PC-9 (cell line): ENCODE data around the gene NAA40. TPM values are rescaled to one million over a fixed set of nuclear protein-coding genes. Genes with fewer than 3 reads are reported as not detected.

Experiments
- BruUV-seq: library from RNA; stranded (reverse); fragments of 400-500 nt; replicated peaks from 2 replicates; lab custom pipeline; 2021; lab: Mats Ljungman, UMichigan
- CTCF ChIA-PET: fragments of 300-600 bp; sonication (Branson Sonifier 250); formaldehyde crosslinking; loops from one replicate; lab custom pipeline; 2022; ENCODE audit warnings: antibody characterized with exemption; lab: Charles Lee
- POLR2A ChIA-PET: fragments of 300-600 bp; sonication (Branson Sonifier 250); formaldehyde crosslinking; loops from one replicate; lab custom pipeline; 2022; ENCODE audit warnings: antibody characterized with exemption; ENCODE audit not compliant: unreplicated experiment; lab: Charles Lee
- DNase-seq, 2 experiments: peaks; one replicate each; pipeline versions ENCODE4 v3.0.0 to v3.0.0-alpha.2; 2015 to 2022; ENCODE audit warnings: mixed read lengths in 1 of 2
- H2AFZ ChIP-seq: fragments of 200-600 bp; sonication (generic); 2 replicates; pipeline ENCODE4 v1.8.1; 2017; ENCODE audit warnings: antibody characterized with exemption
- H3F3A ChIP-seq: fragments of 200-600 bp; sonication (generic); 2 replicates; pipeline ENCODE4 v1.8.1; 2017; ENCODE audit warnings: antibody characterized with exemption, mild to moderate bottlenecking, low read depth; ENCODE audit not compliant: insufficient read depth
- H3K27ac ChIP-seq: fragments of 200-600 bp; sonication (generic); 2 replicates; pipeline ENCODE4 v1.6.1; 2016; ENCODE audit warnings: mixed run types
- H3K27me3 ChIP-seq: fragments of 200-600 bp; sonication (generic); 2 replicates; pipeline ENCODE4 v1.6.1; 2016; ENCODE audit warnings: low read depth, mixed run types; ENCODE audit not compliant: insufficient read depth
- H3K36me3 ChIP-seq: fragments of 200-600 bp; sonication (generic); 2 replicates; pipeline ENCODE4 v1.6.1; 2016; ENCODE audit warnings: low read depth, mixed run types
- H3K4me1 ChIP-seq: fragments of 200-600 bp; sonication (generic); replicated peaks from 2 replicates; pipeline ENCODE4 v1.6.1; 2016; ENCODE audit warnings: mixed run types; ENCODE audit not compliant: insufficient read depth
- H3K4me2 ChIP-seq: fragments of 200-600 bp; sonication (generic); 2 replicates; pipeline ENCODE4 v1.6.1; 2017; ENCODE audit warnings: mixed run types
- H3K4me3 ChIP-seq: fragments of 200-600 bp; sonication (generic); 2 replicates; pipeline ENCODE4 v1.6.1; 2016; ENCODE audit warnings: mixed run types
- H3K79me2 ChIP-seq: fragments of 200-600 bp; sonication (generic); 2 replicates; pipeline ENCODE4 v1.6.1; 2017; ENCODE audit warnings: low read depth, mixed run types
- H3K9me2 ChIP-seq: fragments of 200-600 bp; sonication (generic); 2 replicates; pipeline ENCODE4 v1.8.1; 2017; ENCODE audit warnings: mild to moderate bottlenecking; ENCODE audit not compliant: insufficient read depth
- H3K9me3 ChIP-seq: fragments of 200-600 bp; sonication (generic); 2 replicates; pipeline ENCODE4 v1.8.1; 2016; ENCODE audit warnings: low read depth; ENCODE audit not compliant: insufficient read depth
- H4K20me1 ChIP-seq: fragments of 200-600 bp; sonication (generic); 2 replicates; pipeline ENCODE4 v1.8.1; 2017; ENCODE audit not compliant: insufficient read depth
- EZH2 ChIP-seq: fragments of 200-600 bp; sonication (generic); IDR thresholded peaks from 2 replicates; pipeline ENCODE4 v1.8.0; 2017; ENCODE audit warnings: antibody characterized with exemption, low read depth
- intact Hi-C: fragments of 100-400 bp; cut with micrococcal nuclease; formaldehyde crosslinking; loops from one replicate; pipeline ENCODE4 v1.10.0; 2022; ENCODE audit not compliant: unreplicated experiment
- total RNA-seq: library from RNA; stranded (reverse); gene quantifications from 2 replicates; pipeline ENCODE4 v1.2.3, GENCODE V29; 2021
- TF ChIP-seq, protein P1 (sequence below): fragments of 200-600 bp; sonication (generic); conservative IDR thresholded peaks from 2 replicates; pipeline ENCODE4 v1.6.1; 2017; ENCODE audit warnings: mixed run types, antibody characterized with exemption, mild to moderate bottlenecking, moderate library complexity

Gene NAA40
- total RNA-seq, 1 experiment from 2014 or later = 47.4 TPM

DNA sequence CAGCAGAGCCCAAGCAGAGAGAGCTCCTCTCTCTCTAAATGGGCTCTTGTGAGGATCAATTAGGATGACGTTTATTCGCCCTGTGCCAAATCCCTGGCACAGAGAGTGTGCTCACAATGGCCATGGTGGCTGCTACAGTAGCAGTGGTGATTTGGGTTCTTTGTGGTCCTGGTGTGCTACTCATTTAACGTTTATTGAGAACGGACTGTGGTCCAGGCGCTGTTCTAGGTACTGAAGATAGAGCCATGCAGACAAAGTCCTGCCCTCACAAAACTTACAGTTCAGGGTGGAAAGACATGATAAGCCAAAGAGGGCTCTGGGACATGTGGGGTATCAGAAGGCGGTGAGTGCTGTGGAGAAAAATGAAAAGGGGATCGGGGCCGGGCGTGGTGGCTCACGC is 52.8 kb downstream of the NAA40 start:
- peaks cover 66% of the 10 kb centered on the region for H4K20me1 ChIP-seq
- ChIA-PET POLR2A (interaction anchor here (0.7 kb wide), 1 partner anchor 97 kb away, joined by 4 read pairs; no protein-coding TSS in a partner anchor), CTCF (no interaction called here)
- H3K4me1 ChIP-seq = peaks cover 15% of the 10 kb centered on the region
- no peaks in the 10 kb centered on the region for H3K9me2 ChIP-seq
- TF ChIP-seq EZH2 = no peak
- TF ChIP-seq, protein P1, sequence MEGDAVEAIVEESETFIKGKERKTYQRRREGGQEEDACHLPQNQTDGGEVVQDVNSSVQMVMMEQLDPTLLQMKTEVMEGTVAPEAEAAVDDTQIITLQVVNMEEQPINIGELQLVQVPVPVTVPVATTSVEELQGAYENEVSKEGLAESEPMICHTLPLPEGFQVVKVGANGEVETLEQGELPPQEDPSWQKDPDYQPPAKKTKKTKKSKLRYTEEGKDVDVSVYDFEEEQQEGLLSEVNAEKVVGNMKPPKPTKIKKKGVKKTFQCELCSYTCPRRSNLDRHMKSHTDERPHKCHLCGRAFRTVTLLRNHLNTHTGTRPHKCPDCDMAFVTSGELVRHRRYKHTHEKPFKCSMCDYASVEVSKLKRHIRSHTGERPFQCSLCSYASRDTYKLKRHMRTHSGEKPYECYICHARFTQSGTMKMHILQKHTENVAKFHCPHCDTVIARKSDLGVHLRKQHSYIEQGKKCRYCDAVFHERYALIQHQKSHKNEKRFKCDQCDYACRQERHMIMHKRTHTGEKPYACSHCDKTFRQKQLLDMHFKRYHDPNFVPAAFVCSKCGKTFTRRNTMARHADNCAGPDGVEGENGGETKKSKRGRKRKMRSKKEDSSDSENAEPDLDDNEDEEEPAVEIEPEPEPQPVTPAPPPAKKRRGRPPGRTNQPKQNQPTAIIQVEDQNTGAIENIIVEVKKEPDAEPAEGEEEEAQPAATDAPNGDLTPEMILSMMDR = no peak
- no peaks in the 10 kb centered on the region for H3K9me3 ChIP-seq
- H3K27me3 ChIP-seq = no peaks in the 10 kb centered on the region
- no peak overlapping the region for H3K27ac ChIP-seq
- H3K79me2 ChIP-seq = peaks cover 28% of the 10 kb centered on the region
- peaks cover 24% of the 10 kb centered on the region; the same call in 1 of the 2 replicates for H3K36me3 ChIP-seq
- BruUV-seq = no TSS peak
- H2AFZ ChIP-seq = no peak overlapping the region
- peaks cover 30% of the 10 kb centered on the region; the same call in 1 of the 2 replicates for H3F3A ChIP-seq
- no peak overlapping the region for H3K4me2 ChIP-seq
- intact Hi-C loops = no loop called here
- DNase-seq = no peak
- H3K4me3 ChIP-seq = no peak overlapping the region

DNA sequence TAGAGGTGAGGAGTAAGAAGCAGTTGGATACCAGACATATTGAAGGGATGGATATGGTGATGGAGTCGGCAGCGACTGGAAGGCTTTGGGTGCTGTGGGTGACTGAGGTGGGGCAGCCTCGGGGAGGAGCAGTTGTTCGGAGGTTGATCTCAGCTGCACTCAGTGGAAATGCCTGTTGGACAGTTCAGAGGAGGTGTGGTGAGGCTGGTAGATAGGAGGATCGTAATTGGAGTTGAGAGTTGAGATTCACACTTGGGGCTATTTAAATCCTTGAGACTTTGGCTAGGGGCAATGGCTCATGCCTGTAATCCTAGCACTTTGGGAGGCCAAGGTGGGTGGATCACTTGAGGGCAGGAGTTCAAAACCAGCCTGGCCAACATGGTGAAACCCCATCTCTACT is 54.3 kb downstream of the NAA40 start:
- H3K36me3 ChIP-seq = peaks cover 32% of the 10 kb centered on the region; the same call in 1 of the 2 replicates
- BruUV-seq = no TSS peak
- peaks cover 68% of the 10 kb centered on the region for H4K20me1 ChIP-seq
- TF ChIP-seq, protein P1 = no peak
- TF ChIP-seq EZH2 = no peak
- ChIA-PET CTCF (no interaction called here), POLR2A (no interaction called here)
- peaks cover 27% of the 10 kb centered on the region; the same call in 1 of the 2 replicates for H3F3A ChIP-seq
- intact Hi-C loops = no loop called here
- H3K4me3 ChIP-seq = no peak overlapping the region
- no peaks in the 10 kb centered on the region for H3K9me3 ChIP-seq
- no peak overlapping the region for H3K27ac ChIP-seq
- H3K4me1 ChIP-seq = 0 out of 2 replicates have a peak, but pooled peaks cover 3% of the 10 kb centered on the region
- no peak for DNase-seq
- H3K79me2 ChIP-seq = peaks cover 12% of the 10 kb centered on the region
- no peaks in the 10 kb centered on the region for H3K27me3 ChIP-seq
- no peak overlapping the region for H3K4me2 ChIP-seq
- H2AFZ ChIP-seq = no peak overlapping the region
- no peaks in the 10 kb centered on the region for H3K9me2 ChIP-seq

DNA sequence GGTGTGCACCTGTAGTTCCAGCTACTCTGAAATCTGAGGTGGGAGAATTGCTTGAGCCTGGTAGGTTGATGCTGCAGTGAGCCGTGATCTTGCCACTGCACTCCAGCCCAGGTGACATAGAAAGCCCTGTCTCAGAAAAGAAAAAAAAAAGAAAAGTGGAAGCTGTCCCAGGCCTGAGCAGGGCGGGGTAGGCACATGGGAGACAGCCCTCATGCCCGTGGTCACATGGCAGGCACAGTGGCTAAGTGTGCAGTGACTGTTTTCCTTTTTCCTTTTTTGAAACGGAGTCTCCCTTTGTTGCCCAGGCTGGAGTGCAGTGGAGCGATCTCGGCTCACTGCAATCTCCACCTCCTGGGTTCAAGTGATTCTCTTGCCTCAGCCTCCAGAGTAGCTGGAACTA is 55.2 kb downstream of the NAA40 start:
- Histone ChIP-seq H2AFZ (no peak overlapping the region), H3K9me3 (no peaks in the 10 kb centered on the region), H3K4me1 (no peaks in the 10 kb centered on the region), H3K9me2 (no peaks in the 10 kb centered on the region), H3K27ac (no peak overlapping the region), H3K4me2 (no peak overlapping the region), H4K20me1 (peaks cover 63% of the 10 kb centered on the region), H3K79me2 (peaks cover 3% of the 10 kb centered on the region), H3K4me3 (no peak overlapping the region), H3K27me3 (no peaks in the 10 kb centered on the region), H3F3A (peaks cover 21% of the 10 kb centered on the region; the same call in 1 of the 2 replicates), H3K36me3 (peaks cover 23% of the 10 kb centered on the region; the same call in 1 of the 2 replicates)
- DNase-seq = no peak
- intact Hi-C loops = no loop called here
- ChIA-PET CTCF (no interaction called here), POLR2A (no interaction called here)
- BruUV-seq = no TSS peak
- TF ChIP-seq, protein P1 = no peak
- TF ChIP-seq EZH2 = no peak
